Memory B cell (primary cell): ENCODE data around the gene GPR160.
"Not testable (repeated sequence)": the region's sequence is repeated elsewhere in the genome, so short reads cannot be mapped to it uniquely, and the experiment has no call there.

Experiments used
- ATAC-seq: fragments of 150-1000 bp; cut with Tn5 transposase; 2 replicates; pipeline ENCODE4 v1.10.0; 2021; ENCODE audit warnings: low read depth, mild to moderate bottlenecking, moderate library complexity
- DNase-seq, 2 donors: peaks; one replicate each; pipeline ENCODE4 v3.0.0; 2022; ENCODE audit warnings: low spot score in 2 of 2
- H3K27ac Mint-ChIP-seq: one replicate; pipeline ENCODE4 v1.8.0; 2022; ENCODE audit warnings: mild to moderate bottlenecking, moderate library complexity, mixed read lengths
- H3K27me3 Mint-ChIP-seq: one replicate; pipeline ENCODE4 v1.8.0; 2022; ENCODE audit warnings: mixed read lengths
- H3K36me3 Mint-ChIP-seq: one replicate; pipeline ENCODE4 v1.8.0; 2022; ENCODE audit warnings: mild to moderate bottlenecking, mixed read lengths
- H3K4me1 Mint-ChIP-seq: one replicate; pipeline ENCODE4 v1.8.0; 2022; ENCODE audit warnings: mixed read lengths
- H3K4me3 Mint-ChIP-seq: one replicate; pipeline ENCODE4 v1.8.0; 2022; ENCODE audit warnings: mild to moderate bottlenecking, moderate library complexity, mixed read lengths
- H3K9me3 Mint-ChIP-seq: one replicate; pipeline ENCODE4 v1.8.0; 2022; ENCODE audit warnings: mixed read lengths

The GPR160 gene

DNA sequence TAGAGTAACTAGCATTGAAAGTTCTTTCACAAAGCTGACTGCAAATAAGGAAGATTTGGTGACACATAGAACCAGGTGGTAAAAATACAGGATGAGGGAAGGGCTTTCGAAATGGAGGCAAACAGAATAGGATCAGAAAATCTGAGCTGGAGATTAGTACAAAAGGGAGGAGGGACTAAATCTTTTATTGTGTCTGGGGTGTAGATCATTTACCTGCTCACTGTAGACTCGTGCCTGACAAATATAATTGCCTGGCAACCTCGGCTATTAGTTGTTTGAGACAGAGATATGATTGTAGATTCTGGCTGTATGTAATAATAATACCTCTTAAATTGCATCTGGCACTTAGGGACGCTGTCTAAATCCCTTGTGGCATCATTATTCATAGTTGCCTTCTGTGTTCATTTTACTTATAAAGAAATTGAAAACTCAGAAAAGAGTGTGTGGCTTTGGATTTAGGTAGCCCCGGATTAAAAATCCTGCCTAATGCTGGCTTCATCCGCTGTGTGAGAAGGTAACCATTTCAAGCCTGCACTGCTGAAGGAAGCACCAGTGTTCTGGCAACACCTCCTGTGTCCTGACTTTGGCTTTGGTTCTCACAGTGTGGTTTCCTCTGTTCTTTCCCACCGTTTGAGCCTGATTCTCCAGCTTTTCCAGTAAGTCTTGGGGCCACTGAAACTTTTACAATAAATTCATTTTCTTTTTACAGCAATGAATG, 25.0 kb upstream of the GPR160 start:
- Mint-ChIP-seq H3K27ac (no peak overlapping the region), H3K9me3 (no peaks in the 10 kb centered on the region)
- no peak for ATAC-seq

DNA sequence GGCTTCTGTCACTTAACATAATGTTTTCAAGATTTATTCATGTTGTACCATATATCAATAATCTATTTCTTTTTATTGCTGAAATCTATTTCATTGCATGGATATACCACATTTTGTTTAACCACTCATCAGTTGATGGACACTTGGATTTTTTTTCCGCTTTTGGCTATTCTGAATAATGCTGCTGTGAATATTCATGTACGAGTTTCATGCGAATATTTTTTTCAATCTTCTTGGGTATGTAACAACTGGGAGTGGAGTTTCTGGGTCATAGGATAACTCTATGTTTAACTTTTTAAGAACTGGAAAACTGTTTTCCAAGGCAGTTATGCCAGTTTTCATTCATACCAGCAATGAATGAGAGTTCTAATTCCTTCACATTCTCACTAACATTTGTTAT, 21.7 kb upstream of the GPR160 start:
- Mint-ChIP-seq H3K4me3 (no peak overlapping the region), H3K36me3 (no peaks in the 10 kb centered on the region), H3K4me1 (peaks cover 4% of the 10 kb centered on the region), H3K9me3 (no peaks in the 10 kb centered on the region), H3K27me3 (peaks cover 4% of the 10 kb centered on the region), H3K27ac (no peak overlapping the region)
- DNase-seq (no peak), ATAC-seq (no peak)

More for the DNA sequence above, 25.0 kb upstream of the GPR160 start:
- Mint-ChIP-seq H3K4me3 (no peak overlapping the region), H3K36me3 (no peaks in the 10 kb centered on the region), H3K27me3 (peaks cover 2% of the 10 kb centered on the region), H3K4me1 (peaks cover 3% of the 10 kb centered on the region)
- no peak for DNase-seq

DNA sequence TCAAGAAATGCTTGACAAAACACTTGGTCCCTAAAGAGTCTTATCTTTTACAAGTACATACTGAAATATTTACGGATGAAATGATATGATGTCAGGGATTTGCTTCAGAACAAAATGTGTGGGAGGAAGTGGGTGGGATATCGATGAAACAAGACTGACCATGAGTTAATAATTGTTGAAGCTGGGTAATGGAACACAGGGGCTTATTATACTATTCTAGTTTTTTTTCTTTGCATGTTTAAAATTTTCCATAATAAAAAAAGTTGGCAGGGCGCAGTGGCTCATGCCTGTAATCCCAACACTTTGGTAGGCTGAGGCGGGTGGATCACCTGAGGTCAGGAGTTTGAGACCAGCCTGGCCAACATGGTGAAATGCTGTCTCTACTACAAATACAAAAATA, 18.5 kb upstream of the GPR160 start:
- not testable (repeated sequence) for H3K36me3 Mint-ChIP-seq, ATAC-seq, H3K27ac Mint-ChIP-seq, H3K4me1 Mint-ChIP-seq, H3K27me3 Mint-ChIP-seq, H3K4me3 Mint-ChIP-seq, H3K9me3 Mint-ChIP-seq, DNase-seq

DNA sequence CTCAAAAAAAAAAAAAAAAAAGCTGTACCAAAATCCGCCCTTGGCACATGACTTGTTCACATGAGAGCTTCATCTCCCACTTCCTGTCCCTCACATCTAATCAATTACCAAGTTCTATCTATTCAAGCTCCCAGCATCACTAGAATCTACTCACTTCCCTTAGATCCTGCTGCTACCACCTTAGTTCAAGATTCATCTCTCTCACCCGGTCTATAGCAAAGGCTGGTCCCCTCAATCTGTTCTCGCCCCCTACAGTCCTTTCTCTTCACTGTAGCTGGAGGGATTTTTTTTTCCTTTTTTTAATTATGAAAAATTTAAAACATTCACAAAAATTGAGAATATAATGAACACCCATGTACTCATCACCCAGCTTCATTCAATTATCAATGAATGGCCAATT, 16.7 kb upstream of the GPR160 start:
- DNase-seq, result no peak
- peaks cover 5% of the 10 kb centered on the region for H3K4me1 Mint-ChIP-seq
- no peak overlapping the region for H3K4me3 Mint-ChIP-seq
- no peak overlapping the region for H3K27ac Mint-ChIP-seq
- no peaks in the 10 kb centered on the region for H3K36me3 Mint-ChIP-seq
- H3K27me3 Mint-ChIP-seq, result peaks cover 4% of the 10 kb centered on the region
- no peaks in the 10 kb centered on the region for H3K9me3 Mint-ChIP-seq
- peak; percentile 71 for ATAC-seq

DNA sequence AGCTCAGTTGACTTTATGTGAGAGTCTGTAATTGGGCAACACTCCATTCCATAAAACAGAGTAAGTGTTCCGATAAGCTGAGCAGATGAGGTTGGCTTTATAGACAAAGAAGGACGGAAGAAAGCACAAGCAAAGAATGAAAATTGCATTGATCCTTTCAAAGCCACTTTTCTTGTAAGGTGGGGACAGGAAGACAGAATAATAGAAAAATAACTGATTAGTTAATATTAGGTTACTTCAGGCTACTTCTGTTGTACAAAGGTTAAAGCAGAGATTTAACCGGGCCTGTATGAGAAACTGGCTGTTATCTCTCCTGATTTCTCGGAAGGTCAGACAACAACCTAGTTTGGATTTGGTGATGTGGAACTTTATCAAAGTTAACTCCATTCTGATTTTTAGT, 15.5 kb upstream of the GPR160 start:
- Mint-ChIP-seq H3K9me3 (peaks cover 2% of the 10 kb centered on the region), H3K27ac (no peak overlapping the region), H3K27me3 (peaks cover 2% of the 10 kb centered on the region), H3K36me3 (no peaks in the 10 kb centered on the region), H3K4me3 (no peak overlapping the region), H3K4me1 (peaks cover 7% of the 10 kb centered on the region)
- no peak for ATAC-seq
- DNase-seq, result no peak

DNA sequence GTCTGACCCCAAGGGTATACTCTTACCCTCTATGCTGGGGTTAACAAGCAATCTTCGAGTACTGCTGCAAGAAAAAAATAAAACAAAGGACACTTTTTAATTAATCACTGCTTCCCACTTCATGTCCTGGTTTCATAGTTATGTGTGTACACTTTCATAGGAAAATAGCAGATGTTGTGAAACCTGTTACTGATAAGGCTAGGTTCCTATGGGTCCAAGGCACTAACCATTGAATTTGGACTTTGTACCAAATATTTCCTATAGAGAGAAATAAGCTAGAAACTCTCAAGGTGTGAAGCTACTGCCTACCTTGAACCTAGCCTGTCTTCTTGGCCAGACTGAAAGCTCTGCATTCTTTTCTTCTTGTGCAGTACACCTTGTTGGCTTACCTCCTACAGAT, 14.6 kb upstream of the GPR160 start:
- Mint-ChIP-seq H3K27me3 (peaks cover 2% of the 10 kb centered on the region), H3K9me3 (peaks cover 2% of the 10 kb centered on the region), H3K27ac (no peak overlapping the region), H3K4me3 (no peak overlapping the region), H3K36me3 (no peaks in the 10 kb centered on the region), H3K4me1 (peaks cover 10% of the 10 kb centered on the region)
- no peak for DNase-seq
- ATAC-seq, result no peak

DNA sequence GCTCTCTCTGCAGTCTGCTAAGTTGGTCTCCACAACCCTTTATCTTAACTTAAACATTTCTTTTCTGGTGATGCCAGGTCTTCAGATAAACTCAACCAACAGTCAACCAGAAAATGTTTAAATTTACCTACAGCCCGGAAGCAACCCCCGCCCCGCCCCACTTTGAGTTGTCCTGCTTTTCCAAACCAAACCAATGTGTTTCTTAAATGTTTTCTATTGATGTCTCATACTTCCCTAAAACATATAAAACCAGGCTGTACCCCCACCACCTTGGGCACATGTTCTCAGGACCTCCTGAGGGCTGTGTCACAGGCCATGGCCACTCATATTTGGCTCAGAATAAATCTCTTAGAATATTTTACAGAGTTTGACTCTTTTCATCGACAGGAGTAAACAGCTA, 13.2 kb upstream of the GPR160 start:
- DNase-seq (no peak), ATAC-seq (no peak)
- no peak overlapping the region for H3K27ac Mint-ChIP-seq
- H3K9me3 Mint-ChIP-seq, result peaks cover 2% of the 10 kb centered on the region
- H3K27me3 Mint-ChIP-seq, result no peaks in the 10 kb centered on the region
- no peak overlapping the region for H3K4me3 Mint-ChIP-seq
- peaks cover 8% of the 10 kb centered on the region for H3K4me1 Mint-ChIP-seq
- H3K36me3 Mint-ChIP-seq, result no peaks in the 10 kb centered on the region

DNA sequence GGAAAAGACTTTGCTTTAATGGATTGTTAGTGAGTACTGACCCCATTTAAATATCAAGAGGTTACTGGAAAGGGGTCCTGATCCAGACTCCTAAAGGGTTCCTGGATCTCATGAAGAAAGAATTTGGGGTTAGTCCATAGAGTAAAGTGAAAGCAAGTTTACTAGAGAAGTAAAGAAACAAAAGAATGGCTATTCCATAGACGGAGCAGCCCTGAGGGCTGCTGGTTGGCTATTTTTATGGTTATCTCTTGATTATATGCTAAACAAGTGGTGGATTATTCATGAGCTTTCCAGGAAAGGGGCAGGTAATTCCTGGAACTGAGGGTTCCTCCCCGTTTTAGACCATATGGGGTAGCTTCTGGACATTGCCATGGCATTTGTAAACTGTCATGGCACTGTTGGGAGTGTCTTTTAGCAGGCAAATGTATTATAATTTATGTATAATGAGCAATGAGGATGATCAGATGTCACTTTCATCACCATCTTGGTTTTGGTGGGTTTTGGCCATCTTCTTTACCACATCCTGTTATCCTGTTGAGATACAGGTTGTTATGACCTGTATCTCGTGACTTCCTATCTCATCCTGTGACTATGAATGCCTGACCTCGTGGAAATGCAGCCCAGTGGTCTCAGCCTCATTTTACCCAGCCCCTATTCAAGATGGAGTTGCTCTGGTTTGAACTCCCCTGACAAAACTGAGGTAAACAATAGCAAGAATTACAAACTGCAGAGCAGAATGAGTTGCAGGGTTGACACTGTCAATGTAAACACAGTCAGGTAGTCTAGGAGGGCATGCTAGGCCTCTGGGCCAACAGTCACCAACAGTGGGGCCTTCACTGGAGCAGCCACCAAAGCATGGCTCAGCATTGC, 10.3 kb upstream of the GPR160 start:
- Mint-ChIP-seq H3K4me1 (peaks cover 5% of the 10 kb centered on the region), H3K27me3 (no peaks in the 10 kb centered on the region), H3K27ac (peak overlapping the region; percentile 37), H3K9me3 (peaks cover 2% of the 10 kb centered on the region), H3K4me3 (no peak overlapping the region), H3K36me3 (no peaks in the 10 kb centered on the region)
- DNase-seq, result no peak
- ATAC-seq, result peak; percentile 53

DNA sequence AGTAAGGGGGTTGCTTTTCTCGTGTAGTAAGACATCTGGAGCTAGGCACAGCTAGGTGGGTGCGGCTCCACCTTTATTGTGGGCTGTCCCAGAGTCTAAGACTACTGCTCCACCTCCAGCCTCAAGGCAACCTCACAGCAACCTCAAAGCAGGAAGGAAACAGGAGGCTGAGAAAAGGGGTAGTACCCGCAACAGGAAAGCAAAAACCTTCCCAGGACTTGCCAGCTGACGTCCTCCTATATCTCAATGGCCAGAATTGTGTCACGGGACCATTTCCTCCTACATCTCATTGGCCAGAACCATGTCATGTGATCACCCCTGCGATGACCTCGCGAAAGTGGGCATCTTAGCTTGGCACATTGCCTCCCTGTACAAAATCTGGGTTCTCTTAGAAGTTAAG, 4.3 kb upstream of the GPR160 start:
- H3K27ac Mint-ChIP-seq, result no peak overlapping the region
- no peaks in the 10 kb centered on the region for H3K27me3 Mint-ChIP-seq
- H3K36me3 Mint-ChIP-seq, result no peaks in the 10 kb centered on the region
- peaks cover 5% of the 10 kb centered on the region for H3K4me1 Mint-ChIP-seq
- ATAC-seq, result no peak
- no peaks in the 10 kb centered on the region for H3K9me3 Mint-ChIP-seq
- H3K4me3 Mint-ChIP-seq, result no peak overlapping the region
- no peak for DNase-seq

DNA sequence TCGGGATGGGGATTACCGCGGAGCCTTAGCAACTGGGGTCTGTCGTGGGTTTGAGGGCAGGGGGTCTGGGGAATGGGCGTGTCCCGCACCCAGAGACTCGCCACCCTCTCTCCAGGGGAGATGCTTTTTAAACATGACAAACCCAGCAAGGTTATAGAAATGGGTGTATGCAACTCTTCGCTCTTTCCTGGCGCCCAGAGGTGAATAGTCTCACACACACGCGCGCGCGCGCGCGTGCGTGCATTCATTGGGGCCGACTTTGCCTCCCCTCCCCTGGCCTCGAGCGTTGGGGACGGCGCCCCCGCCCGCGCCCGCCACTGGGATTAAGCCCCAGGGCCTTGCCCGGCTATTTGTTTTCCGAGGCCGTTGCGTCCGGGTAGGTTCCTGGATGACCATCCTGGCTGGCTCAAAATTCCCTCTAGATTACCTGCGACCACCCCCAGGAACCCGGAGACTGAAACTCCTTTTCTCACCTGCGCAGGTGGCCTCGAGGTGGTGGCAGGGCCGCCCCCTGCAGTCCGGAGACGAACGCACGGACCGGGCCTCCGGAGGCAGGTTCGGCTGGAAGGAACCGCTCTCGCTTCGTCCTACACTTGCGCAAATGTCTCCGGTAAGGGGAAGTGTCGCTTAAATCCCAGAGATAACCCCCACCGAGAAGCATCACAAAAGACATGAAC, 777 bp downstream of the GPR160 start:
- no peaks in the 10 kb centered on the region for H3K27me3 Mint-ChIP-seq
- H3K27ac Mint-ChIP-seq, result peak overlapping the region; percentile 83
- peaks cover 18% of the 10 kb centered on the region for H3K4me1 Mint-ChIP-seq
- ATAC-seq (peak; percentile 47), DNase-seq (peak; percentile 30 to 53)
- peaks cover 7% of the 10 kb centered on the region for H3K36me3 Mint-ChIP-seq
- no peaks in the 10 kb centered on the region for H3K9me3 Mint-ChIP-seq
- peak overlapping the region; percentile 91 for H3K4me3 Mint-ChIP-seq

DNA sequence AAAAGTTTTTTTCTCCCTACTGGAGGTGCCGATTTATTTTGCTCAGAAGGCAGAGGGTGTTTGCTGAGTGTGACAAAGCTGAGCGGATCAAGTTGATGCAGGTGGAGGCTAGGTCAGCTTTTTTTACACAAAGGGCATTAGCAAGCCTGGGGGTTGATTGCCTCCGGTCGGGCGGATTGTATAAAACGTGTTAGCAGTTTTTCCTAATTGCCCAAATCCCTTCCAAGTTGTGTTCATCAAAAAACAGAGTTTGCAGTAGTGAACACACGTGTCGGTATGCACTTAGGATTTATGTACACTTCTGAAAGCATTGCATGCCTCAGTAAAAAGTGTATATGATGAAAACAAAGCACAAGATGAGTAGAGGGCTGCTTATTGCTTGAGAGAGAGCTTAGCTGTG, 2.6 kb downstream of the GPR160 start:
- Mint-ChIP-seq H3K27me3 (no peaks in the 10 kb centered on the region), H3K4me1 (peaks cover 27% of the 10 kb centered on the region), H3K4me3 (peak overlapping the region; percentile 51), H3K27ac (peak overlapping the region; percentile 83), H3K36me3 (peaks cover 7% of the 10 kb centered on the region), H3K9me3 (no peaks in the 10 kb centered on the region)
- DNase-seq (no peak), ATAC-seq (no peak)

DNA sequence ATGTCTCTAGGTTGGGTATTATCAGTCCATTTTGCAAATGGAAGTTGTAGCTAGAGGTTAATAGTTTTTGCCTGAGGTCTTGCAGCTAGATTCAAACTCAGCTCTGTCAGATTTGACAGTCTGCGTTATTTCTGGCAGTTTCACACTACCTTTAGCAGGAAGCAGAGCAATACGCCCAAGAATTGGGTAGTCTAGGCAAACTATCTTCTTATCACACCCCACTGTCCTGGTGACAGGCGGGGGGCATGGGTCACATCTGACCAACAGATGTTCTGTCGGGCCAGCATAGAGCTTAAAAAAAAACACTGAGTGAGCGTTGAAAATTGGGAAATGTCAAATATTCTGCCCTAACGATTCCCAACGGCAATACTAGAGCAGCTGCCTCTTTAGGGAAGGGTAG, 5.7 kb downstream of the GPR160 start:
- Mint-ChIP-seq H3K27ac (no peak overlapping the region), H3K4me3 (no peak overlapping the region)

DNA sequence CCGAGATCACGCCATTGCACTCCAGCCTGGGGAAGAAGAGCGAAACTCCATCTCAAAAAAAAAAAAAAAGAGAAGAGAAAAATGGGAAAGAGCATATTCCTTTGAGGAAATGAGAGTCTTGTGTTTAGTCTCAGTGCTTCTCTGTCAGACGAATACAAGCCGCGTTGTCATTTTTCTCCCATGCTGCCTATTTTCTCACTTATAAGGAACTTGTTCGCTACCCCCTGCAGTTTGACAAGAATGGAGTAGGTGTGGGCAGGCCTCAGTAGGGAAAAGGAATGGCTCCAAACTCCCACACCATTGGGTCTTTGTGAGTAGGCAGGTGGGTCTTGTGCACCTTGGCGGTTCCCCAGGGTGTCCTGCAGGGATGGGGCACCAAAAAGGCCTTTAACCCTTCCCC, 6.5 kb downstream of the GPR160 start:
- no peak for DNase-seq
- H3K4me3 Mint-ChIP-seq, result no peak overlapping the region
- ATAC-seq, result no peak
- H3K27me3 Mint-ChIP-seq, result no peaks in the 10 kb centered on the region
- peaks cover 7% of the 10 kb centered on the region for H3K36me3 Mint-ChIP-seq
- no peaks in the 10 kb centered on the region for H3K9me3 Mint-ChIP-seq
- H3K4me1 Mint-ChIP-seq, result peaks cover 33% of the 10 kb centered on the region
- H3K27ac Mint-ChIP-seq, result peak overlapping the region; percentile 87

More for the DNA sequence above, 5.7 kb downstream of the GPR160 start:
- Mint-ChIP-seq H3K9me3 (no peaks in the 10 kb centered on the region), H3K4me1 (peaks cover 33% of the 10 kb centered on the region), H3K36me3 (peaks cover 7% of the 10 kb centered on the region), H3K27me3 (no peaks in the 10 kb centered on the region)
- DNase-seq (no peak), ATAC-seq (no peak)

DNA sequence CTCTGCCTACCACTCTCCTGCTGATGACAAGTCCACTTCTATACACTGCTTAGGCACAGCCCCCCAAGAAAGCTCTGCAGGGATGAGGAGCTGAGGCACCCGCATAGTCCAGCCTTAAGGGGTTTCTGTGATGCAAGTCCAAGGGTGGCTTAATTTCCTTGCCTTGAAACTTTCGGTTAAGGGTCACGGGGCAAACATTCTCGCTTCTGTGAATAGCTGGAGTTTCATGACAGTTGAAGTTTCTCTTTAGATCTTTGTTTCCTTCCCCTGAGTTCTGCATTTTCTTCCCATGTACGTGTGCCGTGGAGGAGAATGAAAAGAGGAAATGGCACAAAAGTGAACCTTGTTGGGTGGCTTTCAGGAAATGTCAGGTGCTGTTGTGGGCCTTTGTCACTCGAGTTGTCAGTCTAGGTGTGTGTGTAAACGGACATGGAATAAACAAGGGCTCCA, 7.0 kb downstream of the GPR160 start:
- H3K9me3 Mint-ChIP-seq, result no peaks in the 10 kb centered on the region
- H3K4me1 Mint-ChIP-seq, result peaks cover 31% of the 10 kb centered on the region
- H3K4me3 Mint-ChIP-seq, result peak overlapping the region; percentile 55
- no peaks in the 10 kb centered on the region for H3K27me3 Mint-ChIP-seq
- H3K36me3 Mint-ChIP-seq, result peaks cover 6% of the 10 kb centered on the region
- peak; percentile 93 for ATAC-seq
- H3K27ac Mint-ChIP-seq, result peak overlapping the region; percentile 87
- DNase-seq, result peak; percentile 33 to 63
